WTC11 (cell line): Measurements from ENCODE around the gene PPP1R18. TPM values are rescaled to one million over a fixed set of nuclear protein-coding genes. Genes with fewer than 3 reads are reported as not detected.

Source experiments
- ATAC-seq: fragments of 200-7000 bp; cut with Tn5 transposase; 2 replicates; pipeline ENCODE4 v1.10.0; 2021; ENCODE audit warnings: mild to moderate bottlenecking, moderate library complexity
- CTCF ChIA-PET: fragments of 300-600 bp; sonication (Branson Sonifier 250); formaldehyde crosslinking; loops from one replicate; lab custom pipeline; 2021; ENCODE audit warnings: antibody characterized with exemption; lab: Charles Lee
- POLR2A ChIA-PET: fragments of 350-600 bp; sonication (Branson Sonifier 250); formaldehyde crosslinking; loops from one replicate; lab custom pipeline; 2021; ENCODE audit warnings: antibody characterized with exemption; lab: Charles Lee
- DNase-seq: peaks from one replicate; pipeline ENCODE4 v3.0.0; 2021; ENCODE audit warnings: low spot score
- H3K27ac Mint-ChIP-seq: 2 replicates; pipeline ENCODE4 v1.8.0; 2021; ENCODE audit warnings: mixed read lengths
- H3K27me3 Mint-ChIP-seq: 2 replicates; pipeline ENCODE4 v1.8.0; 2021; ENCODE audit warnings: low read depth, mild to moderate bottlenecking, moderate library complexity, mixed read lengths
- H3K36me3 Mint-ChIP-seq: 2 replicates; pipeline ENCODE4 v1.8.0; 2021; ENCODE audit warnings: mixed read lengths
- H3K4me1 Mint-ChIP-seq: 2 replicates; pipeline ENCODE4 v1.8.0; 2022; ENCODE audit warnings: mixed read lengths
- H3K4me3 Mint-ChIP-seq: 2 replicates; pipeline ENCODE4 v1.8.0; 2021; ENCODE audit warnings: mild to moderate bottlenecking, moderate library complexity, mixed read lengths
- H3K9me3 Mint-ChIP-seq: 2 replicates; pipeline ENCODE4 v1.8.0; 2021; ENCODE audit warnings: mixed read lengths
- ATF1 ChIP-seq: sonication (generic); formaldehyde crosslinking; IDR thresholded peaks from 2 replicates; pipeline ENCODE4 v1.8.1; 2023; ENCODE audit warnings: mild to moderate bottlenecking, moderate library complexity, missing genetic modification reagents
- ATF2 ChIP-seq: sonication (generic); formaldehyde crosslinking; IDR thresholded peaks from 2 replicates; pipeline ENCODE4 v1.8.1; 2022; ENCODE audit warnings: low read depth, missing genetic modification reagents, borderline replicate concordance
- ATF6 ChIP-seq: sonication (generic); formaldehyde crosslinking; IDR thresholded peaks from 2 replicates; pipeline ENCODE4 v1.8.1; 2023; ENCODE audit warnings: mild to moderate bottlenecking, missing genetic modification reagents
- CREM ChIP-seq: sonication (generic); formaldehyde crosslinking; IDR thresholded peaks from 2 replicates; pipeline ENCODE4 v1.8.1; 2022; ENCODE audit warnings: mild to moderate bottlenecking, missing genetic modification reagents, moderate library complexity
- CTCF ChIP-seq: fragments of 200-600 bp; IDR thresholded peaks from 2 replicates; pipeline ENCODE4 v1.8.0; 2022; ENCODE audit warnings: antibody characterized with exemption
- ESRRA ChIP-seq: sonication (generic); formaldehyde crosslinking; IDR thresholded peaks from 2 replicates; pipeline ENCODE4 v1.8.1; 2022; ENCODE audit warnings: mild to moderate bottlenecking, missing genetic modification reagents, borderline replicate concordance
- FOXP1 ChIP-seq: sonication (generic); formaldehyde crosslinking; IDR thresholded peaks from 2 replicates; pipeline ENCODE4 v1.8.0; 2022; ENCODE audit warnings: missing genetic modification reagents, mild to moderate bottlenecking, moderate library complexity, borderline replicate concordance
- HMGA2 ChIP-seq: fragments of 250-450 bp; sonication (Bioruptor Pico); IDR thresholded peaks from 2 replicates; pipeline ENCODE4 v1.4.0; 2021; ENCODE audit warnings: mild to moderate bottlenecking, moderate library complexity
- IRF1 ChIP-seq: sonication (generic); formaldehyde crosslinking; IDR thresholded peaks from 2 replicates; pipeline ENCODE4 v1.8.0; 2023; ENCODE audit warnings: missing genetic modification reagents
- IRF2 ChIP-seq: sonication (generic); formaldehyde crosslinking; IDR thresholded peaks from 2 replicates; pipeline ENCODE4 v1.8.0; 2022; ENCODE audit warnings: low read depth, missing genetic modification reagents, borderline replicate concordance
- JAZF1 ChIP-seq: fragments of 250-450 bp; sonication (Bioruptor Pico); IDR thresholded peaks from 2 replicates; pipeline ENCODE4 v1.9.0; 2021; ENCODE audit warnings: moderate library complexity, mild to moderate bottlenecking, inconsistent platforms
- JUN ChIP-seq: sonication (generic); formaldehyde crosslinking; IDR thresholded peaks from 2 replicates; pipeline ENCODE4 v1.8.0; 2023; ENCODE audit warnings: mild to moderate bottlenecking, missing genetic modification reagents
- MAX ChIP-seq: sonication (generic); formaldehyde crosslinking; IDR thresholded peaks from 2 replicates; pipeline ENCODE4 v1.8.0; 2022; ENCODE audit warnings: mild to moderate bottlenecking, missing genetic modification reagents
- MYBL2 ChIP-seq: sonication (generic); formaldehyde crosslinking; IDR thresholded peaks from 2 replicates; pipeline ENCODE4 v1.8.1; 2023; ENCODE audit warnings: mild to moderate bottlenecking, moderate library complexity, missing genetic modification reagents
- NFATC4 ChIP-seq: fragments of 250-450 bp; sonication (Bioruptor Pico); IDR thresholded peaks from 2 replicates; pipeline ENCODE4 v1.9.0; 2021; ENCODE audit warnings: mild to moderate bottlenecking
- NFYB ChIP-seq: sonication (generic); formaldehyde crosslinking; conservative IDR thresholded peaks from 2 replicates; pipeline ENCODE4 v1.8.0; 2022; ENCODE audit warnings: low read depth, missing genetic modification reagents
- NR3C1 ChIP-seq: sonication (generic); formaldehyde crosslinking; conservative IDR thresholded peaks from 2 replicates; pipeline ENCODE4 v1.8.1; 2023; ENCODE audit warnings: low read depth, mild to moderate bottlenecking, missing genetic modification reagents
- RELA ChIP-seq: sonication (generic); formaldehyde crosslinking; IDR thresholded peaks from 2 replicates; pipeline ENCODE4 v1.8.1; 2022; ENCODE audit warnings: missing genetic modification reagents, mild to moderate bottlenecking, borderline replicate concordance
- SMAD4 ChIP-seq: sonication (generic); formaldehyde crosslinking; IDR thresholded peaks from 2 replicates; pipeline ENCODE4 v1.8.0; 2022; ENCODE audit warnings: mild to moderate bottlenecking, missing genetic modification reagents
- SOX15 ChIP-seq: fragments of 250-450 bp; sonication (Bioruptor Pico); IDR thresholded peaks from 2 replicates; pipeline ENCODE4 v1.9.0; 2021; ENCODE audit warnings: mild to moderate bottlenecking
- STAT6 ChIP-seq: sonication (generic); formaldehyde crosslinking; conservative IDR thresholded peaks from 2 replicates; pipeline ENCODE4 v1.8.1; 2023; ENCODE audit warnings: mild to moderate bottlenecking, low read depth, missing genetic modification reagents, moderate library complexity
- TEAD1 ChIP-seq: sonication (generic); formaldehyde crosslinking; IDR thresholded peaks from 2 replicates; pipeline ENCODE4 v1.8.0; 2022; ENCODE audit warnings: mild to moderate bottlenecking, missing genetic modification reagents
- ZBTB21 ChIP-seq: sonication (generic); formaldehyde crosslinking; IDR thresholded peaks from 2 replicates; pipeline ENCODE4 v1.8.1; 2023; ENCODE audit warnings: mild to moderate bottlenecking, missing genetic modification reagents, borderline replicate concordance
- total RNA-seq: library from RNA; stranded (reverse); gene quantifications from 3 replicates; pipeline ENCODE4 v1.2.3, GENCODE V29; 2021
- TF ChIP-seq, protein P1 (sequence below): sonication (generic); formaldehyde crosslinking; IDR thresholded peaks from 2 replicates; pipeline ENCODE4 v1.8.1; 2023; ENCODE audit warnings: mild to moderate bottlenecking, missing genetic modification reagents, moderate library complexity
- TF ChIP-seq, protein P2 (sequence below): fragments of 250-450 bp; sonication (Bioruptor Pico); IDR thresholded peaks from 2 replicates; pipeline ENCODE4 v1.9.0; 2021; ENCODE audit warnings: mild to moderate bottlenecking

PPP1R18 gene
- total RNA-seq, 1 experiment from 2014 or later, result 36.5 TPM

DNA sequence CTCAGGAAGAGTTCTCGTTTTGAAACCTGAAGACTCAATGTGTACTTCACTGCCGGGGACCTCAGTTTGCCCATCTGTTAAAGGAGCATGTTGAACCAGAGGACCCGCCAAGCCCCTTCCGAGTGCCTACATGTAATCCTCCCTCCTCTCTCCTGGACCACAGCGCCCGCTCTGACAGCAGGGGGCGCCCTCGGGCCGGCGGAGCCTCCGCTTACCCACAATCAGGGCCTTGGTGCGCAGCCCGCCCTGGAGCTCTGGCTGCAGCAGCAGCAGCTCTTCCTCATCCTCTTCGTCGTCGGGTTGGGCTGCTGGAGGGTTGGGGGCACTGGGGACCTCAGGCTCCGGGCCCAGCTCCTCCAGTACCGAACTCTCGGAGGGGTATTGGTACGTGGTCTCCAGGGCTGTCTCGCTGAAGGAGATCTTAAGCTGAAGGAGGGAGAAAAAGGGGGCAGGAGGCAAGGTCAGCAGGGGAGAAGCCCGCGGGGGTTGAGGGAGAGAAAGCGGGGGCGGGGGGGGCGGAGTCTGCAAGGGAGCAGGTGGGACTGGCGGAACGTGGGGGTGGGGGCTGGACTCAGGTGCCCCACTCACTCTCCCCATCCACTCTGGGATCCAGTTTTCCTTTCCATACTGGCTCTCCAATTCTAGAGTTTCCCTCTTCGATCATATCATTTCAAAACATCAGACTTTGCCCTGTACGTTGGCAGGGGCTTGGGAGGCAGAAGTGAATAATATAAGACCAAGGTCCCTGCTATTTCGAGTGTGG is 7.3 kb downstream of the PPP1R18 start:
- no peak overlapping the region for H3K27ac Mint-ChIP-seq
- POLR2A ChIA-PET, result interaction anchor here (0.6 to 2.3 kb wide), 7 partner anchors 11 to 398 kb away, joined by 3 to 10 read pairs (median 7); partner anchors contain the start of genes MDC1 and NRM
- CTCF ChIA-PET, result interaction anchor here (0.5 to 9.7 kb wide), 61 partner anchors 9 to 436 kb away, joined by 3 to 131 read pairs (median 4); partner anchors contain the start of genes ABCF1, C6orf136, GTF2H4 and IER3
- TF ChIP-seq, protein P1, sequence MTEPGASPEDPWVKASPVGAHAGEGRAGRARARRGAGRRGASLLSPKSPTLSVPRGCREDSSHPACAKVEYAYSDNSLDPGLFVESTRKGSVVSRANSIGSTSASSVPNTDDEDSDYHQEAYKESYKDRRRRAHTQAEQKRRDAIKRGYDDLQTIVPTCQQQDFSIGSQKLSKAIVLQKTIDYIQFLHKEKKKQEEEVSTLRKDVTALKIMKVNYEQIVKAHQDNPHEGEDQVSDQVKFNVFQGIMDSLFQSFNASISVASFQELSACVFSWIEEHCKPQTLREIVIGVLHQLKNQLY (CRISPR knock-in tag), result no peak
- TF ChIP-seq, protein P2, sequence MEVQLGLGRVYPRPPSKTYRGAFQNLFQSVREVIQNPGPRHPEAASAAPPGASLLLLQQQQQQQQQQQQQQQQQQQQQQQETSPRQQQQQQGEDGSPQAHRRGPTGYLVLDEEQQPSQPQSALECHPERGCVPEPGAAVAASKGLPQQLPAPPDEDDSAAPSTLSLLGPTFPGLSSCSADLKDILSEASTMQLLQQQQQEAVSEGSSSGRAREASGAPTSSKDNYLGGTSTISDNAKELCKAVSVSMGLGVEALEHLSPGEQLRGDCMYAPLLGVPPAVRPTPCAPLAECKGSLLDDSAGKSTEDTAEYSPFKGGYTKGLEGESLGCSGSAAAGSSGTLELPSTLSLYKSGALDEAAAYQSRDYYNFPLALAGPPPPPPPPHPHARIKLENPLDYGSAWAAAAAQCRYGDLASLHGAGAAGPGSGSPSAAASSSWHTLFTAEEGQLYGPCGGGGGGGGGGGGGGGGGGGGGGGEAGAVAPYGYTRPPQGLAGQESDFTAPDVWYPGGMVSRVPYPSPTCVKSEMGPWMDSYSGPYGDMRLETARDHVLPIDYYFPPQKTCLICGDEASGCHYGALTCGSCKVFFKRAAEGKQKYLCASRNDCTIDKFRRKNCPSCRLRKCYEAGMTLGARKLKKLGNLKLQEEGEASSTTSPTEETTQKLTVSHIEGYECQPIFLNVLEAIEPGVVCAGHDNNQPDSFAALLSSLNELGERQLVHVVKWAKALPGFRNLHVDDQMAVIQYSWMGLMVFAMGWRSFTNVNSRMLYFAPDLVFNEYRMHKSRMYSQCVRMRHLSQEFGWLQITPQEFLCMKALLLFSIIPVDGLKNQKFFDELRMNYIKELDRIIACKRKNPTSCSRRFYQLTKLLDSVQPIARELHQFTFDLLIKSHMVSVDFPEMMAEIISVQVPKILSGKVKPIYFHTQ (CRISPR knock-in tag), result no peak
- no peak for TF ChIP-seq ATF6 (CRISPR knock-in tag)
- TF ChIP-seq IRF2, result no peak
- TF ChIP-seq ZBTB21 (CRISPR knock-in tag), result no peak
- TF ChIP-seq TEAD1 (CRISPR knock-in tag), result 0 out of 2 replicates have a peak, but pooled peaks have one; percentile 25
- no peak for TF ChIP-seq IRF1 (CRISPR knock-in tag)
- TF ChIP-seq RELA, result no peak
- no peak for TF ChIP-seq JUN (CRISPR knock-in tag)
- TF ChIP-seq SMAD4, result no peak
- TF ChIP-seq ATF2 (CRISPR knock-in tag), result no peak
- peak; percentile 93 for TF ChIP-seq CTCF
- TF ChIP-seq ATF1 (CRISPR knock-in tag), result no peak
- no peak for TF ChIP-seq MYBL2 (CRISPR knock-in tag)
- 0 out of 2 replicates have a peak, but pooled peaks have one; percentile 20 for TF ChIP-seq MAX (CRISPR knock-in tag)
- no peak for TF ChIP-seq ESRRA (CRISPR knock-in tag)
- TF ChIP-seq NFYB (CRISPR knock-in tag), result no peak
- TF ChIP-seq HMGA2, result no peak
- TF ChIP-seq SOX15 (CRISPR knock-in tag), result no peak
- TF ChIP-seq FOXP1 (CRISPR knock-in tag), result no peak
- no peak for TF ChIP-seq STAT6 (CRISPR knock-in tag)
- TF ChIP-seq NFATC4 (CRISPR knock-in tag), result no peak
- no peak for TF ChIP-seq JAZF1 (CRISPR knock-in tag)
- no peak for TF ChIP-seq NR3C1 (CRISPR knock-in tag)
- TF ChIP-seq CREM (CRISPR knock-in tag), result no peak

More for the DNA sequence above, 7.3 kb downstream of the PPP1R18 start:
- DNase-seq (peak; percentile 94), ATAC-seq (peak; percentile 83)
- Mint-ChIP-seq H3K4me1 (peaks cover 38% of the 10 kb centered on the region), H3K27me3 (no peaks in the 10 kb centered on the region), H3K9me3 (no peaks in the 10 kb centered on the region), H3K36me3 (peaks cover 19% of the 10 kb centered on the region), H3K4me3 (peak overlapping the region; percentile 61)
